DND-41 (cell line): Measurements from ENCODE around the gene GDA.
A peak's percentile ranks its signal among the peaks of the same experiment; 100 is the strongest.

Experiments
- ATAC-seq: fragments of 200-7000 bp; cut with Tn5 transposase; 3 replicates; pipeline ENCODE4 v1.9.1; 2021; ENCODE audit warnings: low read depth; ENCODE audit not compliant: insufficient read depth
- DNase-seq: peaks from one replicate; pipeline ENCODE4 v3.0.0-alpha.2; 2020
- H2AFZ ChIP-seq: 2 replicates; pipeline ENCODE4 v1.6.0; 2012; ENCODE audit warnings: low read depth, low read length
- H3K27ac ChIP-seq: 2 replicates; pipeline ENCODE4 v1.5.1; 2012; ENCODE audit warnings: low read length, inconsistent platforms
- H3K27me3 ChIP-seq: fragments of 200-600 bp; sonication (generic); 2 replicates; pipeline ENCODE4 v1.6.0; 2012; ENCODE audit warnings: low read length, mild to moderate bottlenecking, inconsistent platforms; ENCODE audit not compliant: insufficient read depth, poor library complexity
- H3K36me3 ChIP-seq: 2 replicates; pipeline ENCODE4 v1.5.1; 2012; ENCODE audit warnings: low read length, inconsistent platforms; ENCODE audit not compliant: insufficient read depth
- H3K4me1 ChIP-seq: 2 replicates; pipeline ENCODE4 v1.5.1; 2012; ENCODE audit warnings: mild to moderate bottlenecking, low read length; ENCODE audit not compliant: insufficient read depth
- H3K4me2 ChIP-seq: 2 replicates; pipeline ENCODE4 v1.6.0; 2012; ENCODE audit warnings: mild to moderate bottlenecking, moderate library complexity, low read length, inconsistent platforms; ENCODE audit not compliant: insufficient read depth
- H3K4me3 ChIP-seq, 2 experiments: fragments of 200-600 bp in 1 of 2; shearing (Covaris generic) in 1 of 2; 2 replicates each; pipeline ENCODE4 v1.5.1; 2012 to 2016; ENCODE audit warnings: inconsistent platforms in 2 of 2, low read length in 2 of 2, mild to moderate bottlenecking in 2 of 2, low read depth in 1 of 2, moderate library complexity in 1 of 2
- H3K79me2 ChIP-seq: 2 replicates; pipeline ENCODE4 v1.6.0; 2012; ENCODE audit warnings: low read length, inconsistent platforms; ENCODE audit not compliant: insufficient read depth
- H3K9ac ChIP-seq: 2 replicates; pipeline ENCODE4 v1.6.0; 2012; ENCODE audit warnings: low read depth, mild to moderate bottlenecking, inconsistent platforms, low read length, moderate library complexity
- H3K9me3 ChIP-seq: 2 replicates; pipeline ENCODE4 v1.5.1; 2012; ENCODE audit warnings: low read length, moderate library complexity, mild to moderate bottlenecking, inconsistent platforms; ENCODE audit not compliant: insufficient read depth, severe bottlenecking
- H4K20me1 ChIP-seq: 2 replicates; pipeline ENCODE4 v1.6.0; 2012; ENCODE audit warnings: low read length; ENCODE audit not compliant: insufficient read depth
- EZH2 ChIP-seq: IDR thresholded peaks from 3 replicates; pipeline ENCODE4 v1.6.1; 2012; ENCODE audit warnings: borderline replicate concordance, low read depth, mild to moderate bottlenecking, moderate library complexity, low read length, inconsistent platforms; ENCODE audit not compliant: severe bottlenecking
- TF ChIP-seq, protein P1 (sequence below): IDR thresholded peaks from 2 replicates; pipeline ENCODE4 v1.5.1; 2012; ENCODE audit warnings: borderline replicate concordance, low read length, moderate library complexity, mild to moderate bottlenecking; ENCODE audit not compliant: poor library complexity, severe bottlenecking; ENCODE audit errors: extremely low read depth

GDA gene

DNA sequence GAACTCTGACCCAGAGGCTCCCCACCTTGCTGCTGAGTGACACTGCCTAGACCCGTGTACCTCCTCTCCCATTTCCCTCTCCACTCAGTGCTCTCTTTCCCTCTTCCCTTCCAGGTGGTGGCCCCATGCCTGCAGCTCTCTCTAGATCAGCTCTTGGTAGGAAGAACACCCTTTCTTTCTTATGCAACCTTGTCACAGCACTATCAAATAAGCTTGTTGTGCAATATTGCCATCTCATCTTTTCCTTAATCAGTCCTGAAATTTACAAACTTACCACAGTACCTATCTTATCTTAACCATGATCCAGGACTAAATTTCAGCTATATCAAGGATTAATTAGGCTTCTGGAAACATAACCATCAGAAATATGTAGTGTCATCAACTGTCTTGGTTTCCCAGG lies 127.2 kb downstream of the GDA start:
- Histone ChIP-seq H3K36me3 (no peaks in the 10 kb centered on the region), H3K27ac (no peak overlapping the region), H3K4me1 (no peaks in the 10 kb centered on the region), H3K79me2 (no peaks in the 10 kb centered on the region), H3K4me2 (no peak overlapping the region), H3K9ac (no peak overlapping the region), H3K9me3 (no peaks in the 10 kb centered on the region), H4K20me1 (no peaks in the 10 kb centered on the region), H3K27me3 (peaks cover 3% of the 10 kb centered on the region), H3K4me3 (no peak overlapping the region), H2AFZ (no peak overlapping the region)
- TF ChIP-seq, protein P1, sequence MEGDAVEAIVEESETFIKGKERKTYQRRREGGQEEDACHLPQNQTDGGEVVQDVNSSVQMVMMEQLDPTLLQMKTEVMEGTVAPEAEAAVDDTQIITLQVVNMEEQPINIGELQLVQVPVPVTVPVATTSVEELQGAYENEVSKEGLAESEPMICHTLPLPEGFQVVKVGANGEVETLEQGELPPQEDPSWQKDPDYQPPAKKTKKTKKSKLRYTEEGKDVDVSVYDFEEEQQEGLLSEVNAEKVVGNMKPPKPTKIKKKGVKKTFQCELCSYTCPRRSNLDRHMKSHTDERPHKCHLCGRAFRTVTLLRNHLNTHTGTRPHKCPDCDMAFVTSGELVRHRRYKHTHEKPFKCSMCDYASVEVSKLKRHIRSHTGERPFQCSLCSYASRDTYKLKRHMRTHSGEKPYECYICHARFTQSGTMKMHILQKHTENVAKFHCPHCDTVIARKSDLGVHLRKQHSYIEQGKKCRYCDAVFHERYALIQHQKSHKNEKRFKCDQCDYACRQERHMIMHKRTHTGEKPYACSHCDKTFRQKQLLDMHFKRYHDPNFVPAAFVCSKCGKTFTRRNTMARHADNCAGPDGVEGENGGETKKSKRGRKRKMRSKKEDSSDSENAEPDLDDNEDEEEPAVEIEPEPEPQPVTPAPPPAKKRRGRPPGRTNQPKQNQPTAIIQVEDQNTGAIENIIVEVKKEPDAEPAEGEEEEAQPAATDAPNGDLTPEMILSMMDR, result no peak
- no peak for TF ChIP-seq EZH2
- no peak for DNase-seq
- ATAC-seq, result no peak

GRCh38 chr9:72278959-72279358 lies 129.7 kb downstream of the GDA start:
- Histone ChIP-seq H4K20me1 (no peaks in the 10 kb centered on the region), H3K27me3 (peaks cover 3% of the 10 kb centered on the region), H2AFZ (no peak overlapping the region), H3K4me3 (no peak overlapping the region), H3K9me3 (no peaks in the 10 kb centered on the region), H3K9ac (no peak overlapping the region), H3K4me1 (no peaks in the 10 kb centered on the region), H3K4me2 (no peak overlapping the region), H3K79me2 (no peaks in the 10 kb centered on the region), H3K36me3 (no peaks in the 10 kb centered on the region), H3K27ac (no peak overlapping the region)
- ATAC-seq, result no peak
- DNase-seq, result no peak
- TF ChIP-seq, protein P1, result no peak
- TF ChIP-seq EZH2, result no peak

GRCh38 chr9:72280913-72281500 lies 131.8 kb downstream of the GDA start:
- ATAC-seq, result peak; percentile 93
- no peaks in the 10 kb centered on the region for H3K36me3 ChIP-seq
- no peak overlapping the region for H3K27ac ChIP-seq
- peaks cover 3% of the 10 kb centered on the region for H3K27me3 ChIP-seq
- TF ChIP-seq EZH2, result no peak
- TF ChIP-seq, protein P1, result peak; percentile 94
- no peaks in the 10 kb centered on the region for H3K9me3 ChIP-seq
- H2AFZ ChIP-seq, result no peak overlapping the region
- no peaks in the 10 kb centered on the region for H4K20me1 ChIP-seq
- no peaks in the 10 kb centered on the region for H3K79me2 ChIP-seq
- no peaks in the 10 kb centered on the region for H3K4me1 ChIP-seq
- peak; percentile 66 for DNase-seq
- H3K9ac ChIP-seq, result no peak overlapping the region
- no peak overlapping the region for H3K4me2 ChIP-seq
- H3K4me3 ChIP-seq, result no peak overlapping the region
